GM12875 (cell line): Measurements from ENCODE around the gene STOML1.
"Not testable (repeated sequence)": the region's sequence is repeated elsewhere in the genome, so short reads cannot be mapped to it uniquely, and the experiment has no call there.

ENCODE experiments used
- H3K4me3 ChIP-seq: one replicate; pipeline ENCODE4 v1.5.1; 2011; ENCODE audit warnings: low read depth, low read length, control low read depth
- TF ChIP-seq, protein P1 (sequence below): IDR thresholded peaks from 2 replicates; pipeline ENCODE4 v1.5.1; 2011; ENCODE audit warnings: low read depth, mild to moderate bottlenecking, control low read depth, inconsistent platforms, low read length, moderate library complexity, borderline replicate concordance; ENCODE audit not compliant: insufficient read depth

STOML1 gene

DNA sequence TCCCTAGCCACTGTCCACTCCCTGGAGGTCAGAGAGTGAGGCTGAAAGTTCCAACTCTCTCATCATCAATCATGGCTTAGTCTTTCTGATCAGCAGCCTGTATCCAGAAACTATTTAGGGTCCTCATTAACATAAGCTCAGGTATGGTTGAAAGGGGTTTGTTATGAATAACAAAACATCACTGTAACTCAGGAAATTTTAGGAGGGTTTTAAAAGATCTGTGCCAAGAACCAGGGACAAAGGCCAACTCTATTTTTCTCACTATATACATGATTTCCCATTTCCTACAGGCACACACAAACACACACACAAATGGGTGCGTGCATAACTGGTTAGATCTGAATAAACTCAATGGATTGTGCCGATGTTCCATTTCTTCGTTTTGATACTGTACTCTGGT is 23.6 kb downstream of the STOML1 start:
- no peak overlapping the region for H3K4me3 ChIP-seq
- TF ChIP-seq, protein P1, sequence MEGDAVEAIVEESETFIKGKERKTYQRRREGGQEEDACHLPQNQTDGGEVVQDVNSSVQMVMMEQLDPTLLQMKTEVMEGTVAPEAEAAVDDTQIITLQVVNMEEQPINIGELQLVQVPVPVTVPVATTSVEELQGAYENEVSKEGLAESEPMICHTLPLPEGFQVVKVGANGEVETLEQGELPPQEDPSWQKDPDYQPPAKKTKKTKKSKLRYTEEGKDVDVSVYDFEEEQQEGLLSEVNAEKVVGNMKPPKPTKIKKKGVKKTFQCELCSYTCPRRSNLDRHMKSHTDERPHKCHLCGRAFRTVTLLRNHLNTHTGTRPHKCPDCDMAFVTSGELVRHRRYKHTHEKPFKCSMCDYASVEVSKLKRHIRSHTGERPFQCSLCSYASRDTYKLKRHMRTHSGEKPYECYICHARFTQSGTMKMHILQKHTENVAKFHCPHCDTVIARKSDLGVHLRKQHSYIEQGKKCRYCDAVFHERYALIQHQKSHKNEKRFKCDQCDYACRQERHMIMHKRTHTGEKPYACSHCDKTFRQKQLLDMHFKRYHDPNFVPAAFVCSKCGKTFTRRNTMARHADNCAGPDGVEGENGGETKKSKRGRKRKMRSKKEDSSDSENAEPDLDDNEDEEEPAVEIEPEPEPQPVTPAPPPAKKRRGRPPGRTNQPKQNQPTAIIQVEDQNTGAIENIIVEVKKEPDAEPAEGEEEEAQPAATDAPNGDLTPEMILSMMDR = no peak

- H3K4me3 ChIP-seq = no peak overlapping the region
- TF ChIP-seq, protein P1 = no peak
Observed at GRCh38 chr15:73965758-73966113, 26.4 kb downstream of the STOML1 start.

DNA sequence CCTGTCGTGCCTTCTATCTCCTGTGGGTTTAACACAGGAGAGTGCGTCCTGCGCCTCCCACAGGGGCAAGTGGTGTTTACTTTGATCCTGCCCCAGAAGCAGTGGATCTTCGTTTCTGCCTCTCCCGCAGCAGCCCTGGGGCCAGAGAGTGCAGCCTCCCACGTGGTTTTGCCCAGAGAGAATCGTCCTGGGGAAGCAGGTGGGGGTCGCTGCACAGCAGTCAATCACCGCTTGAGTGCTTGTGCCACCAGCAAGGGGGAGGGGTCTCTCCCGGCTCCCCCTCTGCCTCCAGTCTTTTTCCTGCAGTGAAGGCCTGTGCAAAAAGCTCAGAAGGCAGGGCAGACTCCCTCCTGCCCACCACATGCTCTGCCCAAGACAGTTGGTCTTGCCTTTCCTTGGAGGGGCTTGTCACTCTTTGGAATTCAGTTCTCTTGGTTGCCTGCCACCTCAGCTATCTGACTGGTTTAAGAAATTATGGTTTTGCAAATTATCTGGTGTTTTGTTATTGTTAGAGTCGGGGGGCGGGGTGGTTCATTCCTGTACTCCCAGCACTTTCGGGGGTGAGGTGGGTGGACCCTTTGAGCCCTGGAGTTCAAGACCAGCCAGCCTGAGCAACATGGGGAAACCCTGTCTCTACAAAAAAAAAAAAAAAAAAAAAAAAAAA is 26.9 kb downstream of the STOML1 start:
- H3K4me3 ChIP-seq = peak overlapping the region; percentile 28
- TF ChIP-seq, protein P1 = no peak

GRCh38 chr15:73964736-73965093 is 27.4 kb downstream of the STOML1 start:
- TF ChIP-seq, protein P1 = peak; percentile 95
- H3K4me3 ChIP-seq = peak overlapping the region; percentile 28

GRCh38 chr15:73962433-73962832 is 29.7 kb downstream of the STOML1 start:
- no peak overlapping the region for H3K4me3 ChIP-seq
- TF ChIP-seq, protein P1 = no peak

- not testable (repeated sequence) for H3K4me3 ChIP-seq
Observed at GRCh38 chr15:73960472-73961070, 31.5 kb downstream of the STOML1 start.

DNA sequence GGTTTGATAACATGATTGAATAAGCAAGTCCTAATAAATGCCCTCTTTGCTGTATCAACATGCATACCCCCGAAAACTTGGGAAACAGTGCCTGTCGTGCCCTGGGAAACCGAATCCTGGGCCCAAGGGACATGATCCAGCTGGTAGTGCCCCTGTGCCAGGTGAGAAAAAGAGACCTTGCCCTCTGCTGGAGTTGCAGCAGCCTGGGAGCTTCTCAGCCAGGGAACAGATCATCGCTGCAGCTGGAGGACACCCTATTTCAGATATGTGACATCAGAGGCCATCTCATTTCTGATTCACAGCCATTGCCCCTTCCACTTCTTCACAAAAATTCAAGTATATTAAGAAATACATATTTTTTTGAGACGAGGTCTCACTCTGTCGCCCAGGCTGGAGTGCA is 32.3 kb downstream of the STOML1 start:
- TF ChIP-seq, protein P1 = no peak

DNA sequence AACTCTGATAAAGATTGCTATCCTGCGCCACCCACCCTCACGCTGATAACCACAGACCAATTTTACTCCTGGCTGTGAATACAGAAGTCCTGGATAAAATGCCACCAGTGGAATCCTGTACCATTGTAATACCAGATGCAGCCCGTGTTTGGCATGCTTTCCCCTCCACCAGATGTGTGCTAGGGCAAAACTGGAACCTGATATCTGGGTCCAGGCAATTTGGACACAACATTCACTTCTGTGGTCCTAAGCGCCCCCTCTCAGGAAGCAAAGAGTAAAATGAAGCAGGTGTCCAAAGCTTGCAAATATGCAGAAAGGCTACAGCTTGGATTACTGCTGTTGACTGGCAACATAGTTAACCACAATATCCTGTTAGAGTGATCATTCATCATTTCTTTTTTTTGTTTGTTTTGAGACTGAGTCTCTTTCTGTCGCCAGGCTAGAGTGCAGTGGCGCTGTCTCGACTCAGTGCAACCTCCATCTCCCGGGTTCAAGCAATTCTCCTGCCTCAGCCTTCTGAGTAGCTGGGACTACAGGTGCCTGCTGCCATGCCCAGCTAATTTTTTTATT is 33.0 kb downstream of the STOML1 start:
- H3K4me3 ChIP-seq = no peak overlapping the region
- TF ChIP-seq, protein P1 = no peak

More for the DNA sequence above, 32.3 kb downstream of the STOML1 start:
- no peak overlapping the region for H3K4me3 ChIP-seq
